CD14-positive monocyte (primary cell): Measurements from ENCODE around the gene BUD31. TPM values are rescaled to one million over a fixed set of nuclear protein-coding genes. Genes with fewer than 3 reads are reported as not detected.
"Not testable (repeated sequence)": the region's sequence is repeated elsewhere in the genome, so short reads cannot be mapped to it uniquely, and the experiment has no call there.

ENCODE experiments used
- DNase-seq, 3 donors: peaks; one replicate each; pipeline ENCODE4 v3.0.0-alpha.2; 2011 to 2022
- H2AFZ ChIP-seq: 2 replicates; pipeline ENCODE4 v1.6.0; 2012; ENCODE audit warnings: mild to moderate bottlenecking, low read depth, low read length, inconsistent platforms; ENCODE audit not compliant: insufficient read depth, poor library complexity, severe bottlenecking
- H3K27ac ChIP-seq, 2 donors: 1 replicate in 1 of 2; 2 replicates in 1 of 2; pipeline ENCODE4 v1.5.1; 2012 to 2013; ENCODE audit warnings: low read length in 2 of 2, control low read depth in 1 of 2, inconsistent platforms in 1 of 2, low read depth in 1 of 2, mild to moderate bottlenecking in 1 of 2
- H3K27me3 ChIP-seq, 2 donors: one replicate each; pipeline versions ENCODE4 v1.6.0 to v1.6.1; 2011 to 2013; ENCODE audit warnings: low read length in 2 of 2; ENCODE audit not compliant: control insufficient read depth in 2 of 2, insufficient read depth in 2 of 2
- H3K36me3 ChIP-seq, 2 donors: replicated peaks in 1 of 2; 1 replicate in 1 of 2; 2 replicates in 1 of 2; pipeline versions ENCODE4 v1.5.1 to v1.6.1; 2012 to 2013; ENCODE audit warnings: low read length in 2 of 2, control low read depth in 1 of 2, inconsistent platforms in 1 of 2, mild to moderate bottlenecking in 1 of 2; ENCODE audit not compliant: insufficient read depth in 2 of 2, control insufficient read depth in 1 of 2
- H3K4me1 ChIP-seq, 2 donors: 1 replicate in 1 of 2; 2 replicates in 1 of 2; pipeline versions ENCODE4 v1.5.1 to v1.6.1; 2012 to 2013; ENCODE audit warnings: low read length in 2 of 2, control low read depth in 1 of 2, inconsistent platforms in 1 of 2, mild to moderate bottlenecking in 1 of 2, moderate library complexity in 1 of 2; ENCODE audit not compliant: insufficient read depth in 2 of 2, control insufficient read depth in 1 of 2
- H3K4me2 ChIP-seq: replicated peaks from 2 replicates; pipeline ENCODE3; 2012; ENCODE audit warnings: low read length, moderate library complexity, mild to moderate bottlenecking; ENCODE audit not compliant: poor library complexity, severe bottlenecking; ENCODE audit errors: extremely low read depth
- H3K4me3 ChIP-seq, 3 experiments: fragments of 200-600 bp in 1 of 3; sonication (generic) in 1 of 3; replicated peaks in 1 of 3; 1 replicate in 2 of 3; 2 replicates in 1 of 3; pipeline ENCODE4 v1.5.1; 2011 to 2013; ENCODE audit warnings: low read length in 3 of 3, mild to moderate bottlenecking in 3 of 3, control low read depth in 2 of 3, low read depth in 2 of 3, inconsistent platforms in 1 of 3, moderate library complexity in 1 of 3
- H3K79me2 ChIP-seq: 2 replicates; pipeline ENCODE4 v1.6.0; 2012; ENCODE audit warnings: mild to moderate bottlenecking, control low read depth, inconsistent platforms, low read length, moderate library complexity; ENCODE audit not compliant: insufficient read depth
- H3K9ac ChIP-seq: 2 replicates; pipeline ENCODE4 v1.6.0; 2017; ENCODE audit warnings: low read length, mild to moderate bottlenecking; ENCODE audit not compliant: insufficient read depth, poor library complexity, severe bottlenecking
- H3K9me3 ChIP-seq, 2 donors: replicated peaks in 1 of 2; 1 replicate in 1 of 2; 2 replicates in 1 of 2; pipeline versions ENCODE4 v1.5.1 to v1.6.1; 2012 to 2013; ENCODE audit warnings: low read length in 2 of 2, control low read depth in 1 of 2; ENCODE audit not compliant: control insufficient read depth in 1 of 2, insufficient read depth in 1 of 2
- H4K20me1 ChIP-seq: 2 replicates; pipeline ENCODE4 v1.6.0; 2012; ENCODE audit warnings: mild to moderate bottlenecking, low read length, control low read depth, moderate library complexity; ENCODE audit not compliant: insufficient read depth
- H3K27ac Mint-ChIP-seq, 7 donors: one replicate each; pipeline ENCODE4 v1.8.0; 2020; ENCODE audit warnings: mild to moderate bottlenecking in 7 of 7, mixed read lengths in 7 of 7, moderate library complexity in 6 of 7, inconsistent platforms in 2 of 7
- H3K27me3 Mint-ChIP-seq, 3 donors: one replicate each; pipeline ENCODE4 v1.8.0; 2021 to 2022; ENCODE audit warnings: low read depth in 3 of 3, mild to moderate bottlenecking in 3 of 3, mixed read lengths in 3 of 3, moderate library complexity in 3 of 3, inconsistent platforms in 1 of 3
- H3K36me3 Mint-ChIP-seq, 2 donors: one replicate each; pipeline ENCODE4 v1.8.0; 2020; ENCODE audit warnings: mixed read lengths in 2 of 2, inconsistent platforms in 1 of 2, mild to moderate bottlenecking in 1 of 2
- H3K4me1 Mint-ChIP-seq: one replicate; pipeline ENCODE4 v1.8.0; 2020; ENCODE audit warnings: mild to moderate bottlenecking, mixed read lengths
- H3K4me3 Mint-ChIP-seq, 2 donors: one replicate each; pipeline ENCODE4 v1.8.0; 2020; ENCODE audit warnings: mild to moderate bottlenecking in 2 of 2, mixed read lengths in 2 of 2, moderate library complexity in 1 of 2
- H3K9me3 Mint-ChIP-seq, 7 donors: one replicate each; pipeline ENCODE4 v1.8.0; 2020 to 2022; ENCODE audit warnings: mixed read lengths in 7 of 7, mild to moderate bottlenecking in 6 of 7, moderate library complexity in 6 of 7, inconsistent platforms in 2 of 7
- WGBS: methylation state at CpG from one replicate; pipeline ENCODE4 v1.1.5; 2013; ENCODE audit warnings: missing lambda C conversion rate; ENCODE audit not compliant: insufficient coverage; 5-methylcytosine and 5-hydroxymethylcytosine counted together
- intact Hi-C, 2 donors: fragments of 100-400 bp; cut with micrococcal nuclease; formaldehyde crosslinking; loops; one replicate each; pipeline versions ENCODE4 v1.15.0 to v1.15.1; 2023
- polyA plus RNA-seq, 3 donors: library from polyadenylated mRNA; depleted of rRNA in 1 of 3; unstranded in 2 of 3; stranded (reverse) in 1 of 3; fragments of 300-500 nt in 2 of 3; fragments of >200 nt in 1 of 3; fragmentation: Illumina TruSeq in 2 of 3; gene quantifications; 1 replicate in 2 of 3; 2 replicates in 1 of 3; pipeline ENCODE4 v1.2.3, GENCODE V29; 2012 to 2021
- TF ChIP-seq, protein P1 (sequence below): fragments of 200-600 bp; IDR thresholded peaks from one replicate; pipeline ENCODE4 v1.8.0; 2022; ENCODE audit warnings: antibody characterized with exemption, mild to moderate bottlenecking

BUD31 gene
- polyA plus RNA-seq, 3 donors: 34.3 to 256 (median 241) TPM

DNA sequence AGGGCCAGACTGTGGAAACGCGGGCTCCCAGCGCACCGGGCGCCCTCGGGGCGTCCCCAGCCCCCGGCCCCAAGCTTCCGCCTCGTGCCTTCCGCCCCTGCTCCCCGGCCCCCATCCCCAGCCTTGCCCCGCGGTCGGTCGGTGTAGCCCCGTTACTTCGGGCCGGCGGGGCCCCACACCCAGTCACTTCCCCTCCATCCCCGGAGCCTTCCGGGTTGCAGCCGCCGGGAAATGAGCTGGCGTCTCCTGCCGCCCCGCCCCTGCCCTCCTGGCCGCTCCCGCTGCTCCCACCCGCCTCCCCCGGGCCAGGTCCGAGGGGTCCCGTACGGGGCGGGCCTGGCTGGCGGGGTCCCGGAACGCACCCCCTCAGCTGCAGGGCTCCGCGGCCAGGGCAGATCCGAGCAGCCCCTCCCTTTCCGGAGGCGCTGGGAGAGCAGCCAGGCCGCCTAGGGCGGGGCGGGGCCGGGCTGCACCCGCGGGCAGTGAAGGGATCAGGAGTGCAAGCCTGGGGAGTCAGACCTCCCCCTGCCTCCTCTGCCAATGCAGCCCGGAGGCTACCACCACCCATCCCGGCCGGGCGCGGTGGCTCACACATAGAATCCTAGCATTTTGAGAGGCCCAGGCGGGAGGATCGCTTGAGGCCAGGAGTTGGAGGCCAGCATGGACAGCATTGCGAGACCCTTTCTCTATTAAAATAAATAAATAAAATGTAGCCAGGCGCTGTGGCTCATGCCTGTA, 33.5 kb upstream of the BUD31 start:
- H3K36me3 Mint-ChIP-seq: peaks cover 14 to 37% of the 10 kb centered on the region in 2 donors
- TF ChIP-seq, protein P1, sequence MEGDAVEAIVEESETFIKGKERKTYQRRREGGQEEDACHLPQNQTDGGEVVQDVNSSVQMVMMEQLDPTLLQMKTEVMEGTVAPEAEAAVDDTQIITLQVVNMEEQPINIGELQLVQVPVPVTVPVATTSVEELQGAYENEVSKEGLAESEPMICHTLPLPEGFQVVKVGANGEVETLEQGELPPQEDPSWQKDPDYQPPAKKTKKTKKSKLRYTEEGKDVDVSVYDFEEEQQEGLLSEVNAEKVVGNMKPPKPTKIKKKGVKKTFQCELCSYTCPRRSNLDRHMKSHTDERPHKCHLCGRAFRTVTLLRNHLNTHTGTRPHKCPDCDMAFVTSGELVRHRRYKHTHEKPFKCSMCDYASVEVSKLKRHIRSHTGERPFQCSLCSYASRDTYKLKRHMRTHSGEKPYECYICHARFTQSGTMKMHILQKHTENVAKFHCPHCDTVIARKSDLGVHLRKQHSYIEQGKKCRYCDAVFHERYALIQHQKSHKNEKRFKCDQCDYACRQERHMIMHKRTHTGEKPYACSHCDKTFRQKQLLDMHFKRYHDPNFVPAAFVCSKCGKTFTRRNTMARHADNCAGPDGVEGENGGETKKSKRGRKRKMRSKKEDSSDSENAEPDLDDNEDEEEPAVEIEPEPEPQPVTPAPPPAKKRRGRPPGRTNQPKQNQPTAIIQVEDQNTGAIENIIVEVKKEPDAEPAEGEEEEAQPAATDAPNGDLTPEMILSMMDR: no peak
- DNase-seq: peak; percentile 65 to 70 (median 70)
- H3K79me2 ChIP-seq: peaks cover 56% of the 10 kb centered on the region
- peak overlapping the region; percentile 86 for H3K9ac ChIP-seq
- peaks cover 41% of the 10 kb centered on the region for H4K20me1 ChIP-seq
- peaks cover 10% of the 10 kb centered on the region in 2 donors for H3K36me3 ChIP-seq
- peak overlapping the region; percentile 93 for H3K4me2 ChIP-seq
- H3K9me3 Mint-ChIP-seq: peaks cover 0 to 1% (median 0%) of the 10 kb centered on the region in 7 donors
- peaks cover 54 to 66% of the 10 kb centered on the region in 2 donors for H3K4me1 ChIP-seq
- intact Hi-C loops: loop anchor here in 1 of 2 donors (2.0 to 5.0 kb wide), 2 partner anchors 34 to 43 kb away; partner anchors contain the start of genes BUD31 and PDAP1
- H3K9me3 ChIP-seq: no peaks in the 10 kb centered on the region
- peak overlapping the region; percentile 82 to 95 (median 89) for H3K4me3 ChIP-seq
- peak overlapping the region; percentile 41 for H2AFZ ChIP-seq
- H3K27me3 ChIP-seq: no peaks in the 10 kb centered on the region
- peaks cover 0 to 2% (median 0%) of the 10 kb centered on the region in 3 donors for H3K27me3 Mint-ChIP-seq
- under 1% methylated on average over 42 of the region's 58 CpGs for WGBS
- H3K27ac ChIP-seq: peak overlapping the region; percentile 94
- peak overlapping the region; percentile 94 to 100 (median 99) for H3K27ac Mint-ChIP-seq
- H3K4me3 Mint-ChIP-seq: peak overlapping the region; percentile 82 to 89
- H3K4me1 Mint-ChIP-seq: peaks cover 55% of the 10 kb centered on the region

DNA sequence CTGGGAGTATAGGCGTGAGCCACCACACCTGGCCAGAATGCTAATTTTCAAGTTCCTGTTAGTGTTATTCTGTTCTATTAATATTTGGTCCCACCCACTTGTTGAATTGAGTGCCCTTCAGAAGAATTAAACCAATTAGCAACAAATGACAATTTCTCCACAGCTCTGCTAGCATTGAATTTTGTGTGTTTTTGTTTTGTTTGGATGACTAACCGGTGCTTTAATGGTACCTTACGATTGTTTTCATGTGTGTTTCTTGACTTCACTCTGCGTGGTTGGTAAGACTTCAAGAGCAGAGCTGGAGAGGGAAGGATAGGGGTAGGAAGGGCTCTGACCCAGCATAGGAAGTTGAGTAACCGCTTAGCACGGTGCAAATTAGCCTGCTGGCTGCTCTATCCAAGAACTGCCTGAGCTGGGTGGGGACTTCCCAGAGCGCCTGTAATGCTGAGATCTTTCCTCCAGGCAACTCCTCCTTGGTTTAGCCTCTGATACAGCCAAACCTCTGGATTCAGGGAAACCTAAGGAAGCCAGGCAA, 29.7 kb upstream of the BUD31 start:
- H3K4me3 Mint-ChIP-seq: peak overlapping the region; percentile 88 to 96
- TF ChIP-seq, protein P1: no peak
- peaks cover 0 to 2% (median 0%) of the 10 kb centered on the region in 3 donors for H3K27me3 Mint-ChIP-seq
- peaks cover 26 to 55% of the 10 kb centered on the region in 2 donors for H3K36me3 Mint-ChIP-seq
- peak overlapping the region; percentile 97 to 100 (median 99) for H3K27ac Mint-ChIP-seq
- peaks cover 66% of the 10 kb centered on the region for H3K4me1 Mint-ChIP-seq
- peak overlapping the region; percentile 81 for H3K4me2 ChIP-seq
- H3K4me3 ChIP-seq: peak overlapping the region; percentile 47 to 95 (median 66)
- 0% methylated on average over 6 of the region's 7 CpGs for WGBS
- peaks cover 94% of the 10 kb centered on the region for H3K79me2 ChIP-seq
- intact Hi-C loops: loop anchor here in 1 of 2 donors (5.0 kb wide), 1 partner anchor 47 kb away; no protein-coding TSS in a partner anchor
- no peaks in the 10 kb centered on the region for H3K9me3 ChIP-seq
- H3K9me3 Mint-ChIP-seq: peaks cover 0 to 1% (median 0%) of the 10 kb centered on the region in 7 donors
- peaks cover 78 to 84% of the 10 kb centered on the region in 2 donors for H3K4me1 ChIP-seq
- no peaks in the 10 kb centered on the region for H3K27me3 ChIP-seq
- H2AFZ ChIP-seq: no peak overlapping the region
- peak overlapping the region; percentile 74 for H3K9ac ChIP-seq
- peaks cover 76% of the 10 kb centered on the region for H4K20me1 ChIP-seq
- peak; percentile 89 to 97 (median 96) for DNase-seq
- peak overlapping the region; percentile 94 for H3K27ac ChIP-seq
- H3K36me3 ChIP-seq: peaks cover 34 to 39% of the 10 kb centered on the region in 2 donors

DNA sequence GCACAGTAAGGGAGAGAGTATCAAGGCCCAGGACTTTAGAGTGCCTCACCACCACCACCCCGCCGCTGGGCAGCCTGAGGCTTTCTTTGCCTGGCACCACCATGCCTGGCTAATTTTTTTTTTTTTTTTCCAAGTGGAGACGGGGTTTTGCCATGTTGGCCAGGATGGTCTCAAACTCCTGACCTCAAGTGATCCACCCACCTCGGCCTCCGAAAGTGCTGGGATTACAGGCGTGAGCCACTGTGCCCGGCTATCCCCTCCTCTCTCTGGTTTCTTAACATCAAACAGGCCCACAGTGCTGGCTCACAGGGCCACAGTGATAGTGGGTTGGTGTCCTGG, 29.1 kb upstream of the BUD31 start:
- H3K9ac ChIP-seq: peak overlapping the region; percentile 74
- H3K27ac ChIP-seq: peak overlapping the region; percentile 94
- peaks cover 26 to 59% of the 10 kb centered on the region in 2 donors for H3K36me3 Mint-ChIP-seq
- peaks cover 83 to 90% of the 10 kb centered on the region in 2 donors for H3K4me1 ChIP-seq
- DNase-seq, H3K9me3 Mint-ChIP-seq, H3K27me3 ChIP-seq, H3K27me3 Mint-ChIP-seq, H3K9me3 ChIP-seq, H2AFZ ChIP-seq: not testable (repeated sequence)
- H3K79me2 ChIP-seq: peaks cover 94% of the 10 kb centered on the region
- peak overlapping the region; percentile 47 to 95 (median 66) for H3K4me3 ChIP-seq
- peak overlapping the region; percentile 81 for H3K4me2 ChIP-seq
- H3K4me1 Mint-ChIP-seq: peaks cover 71% of the 10 kb centered on the region
- peaks cover 38 to 45% of the 10 kb centered on the region in 2 donors for H3K36me3 ChIP-seq
- peaks cover 82% of the 10 kb centered on the region for H4K20me1 ChIP-seq
- 13% methylated on average over 3 of the region's 7 CpGs for WGBS
- intact Hi-C loops: loop anchor here in 1 of 2 donors (5.0 kb wide), 1 partner anchor 47 kb away; no protein-coding TSS in a partner anchor
- H3K4me3 Mint-ChIP-seq: peak overlapping the region; percentile 88 to 96
- peak overlapping the region; percentile 97 to 100 (median 99) for H3K27ac Mint-ChIP-seq
